SK-MEL-5 (cell line): Measurements from ENCODE around the gene PRR20B. TPM values are rescaled to one million over a fixed set of nuclear protein-coding genes. Genes with fewer than 3 reads are reported as not detected.
"Not testable (repeated sequence)": the region's sequence is repeated elsewhere in the genome, so short reads cannot be mapped to it uniquely, and the experiment has no call there.

Experiments used
- DNase-seq: peaks from one replicate; pipeline ENCODE4 v3.0.0-alpha.2; 2016; ENCODE audit warnings: low read depth, low spot score
- in situ Hi-C: cut with HindIII; loops from 2 replicates; pipeline ENCODE4 v1.10.0; 2016; ENCODE audit warnings: low sequenced_read_pairs, high pct_unique_total_duplicates, low pct_unique_long_range_greater_than_20kb
- polyA plus RNA-seq, 2 experiments: library from polyadenylated mRNA; depleted of rRNA; stranded (reverse); fragments of >200 nt; gene quantifications; 2 replicates each; pipeline ENCODE4 v1.2.3, GENCODE V29; 2015
- small RNA-seq, 2 experiments: library from RNA; depleted of rRNA; stranded (forward); fragments of <200 nt; gene quantifications; one replicate each; pipeline ENCODE3, GENCODE V24; 2014
- total RNA-seq: library from RNA; depleted of rRNA; stranded (reverse); fragments of >200 nt; shearing (Covaris generic); gene quantifications from 2 replicates; pipeline ENCODE4 v1.2.3, GENCODE V29; 2014; rRNA removed

The PRR20B gene
- total RNA-seq, result not detected in 2 replicates
- polyA plus RNA-seq (2015; cell fraction: cytosol; rRNA removed), result not detected in 2 replicates
- not detected in 2 replicates for polyA plus RNA-seq (2015; cell fraction: nucleus; rRNA removed)

- DNase-seq, in situ Hi-C loops: not testable (repeated sequence)
These were observed at the start of gene PRR20B for GRCh38 chr13:57147188-57147587. Gene PRR20B (plus strand): TSS chr13:57147488. CDS start chr13:57147875, 387 bp downstream.

GRCh38 chr13:57114945-57115344 is 32.3 kb upstream of the PRR20B start:
- in situ Hi-C loops, result no loop called here

DNA sequence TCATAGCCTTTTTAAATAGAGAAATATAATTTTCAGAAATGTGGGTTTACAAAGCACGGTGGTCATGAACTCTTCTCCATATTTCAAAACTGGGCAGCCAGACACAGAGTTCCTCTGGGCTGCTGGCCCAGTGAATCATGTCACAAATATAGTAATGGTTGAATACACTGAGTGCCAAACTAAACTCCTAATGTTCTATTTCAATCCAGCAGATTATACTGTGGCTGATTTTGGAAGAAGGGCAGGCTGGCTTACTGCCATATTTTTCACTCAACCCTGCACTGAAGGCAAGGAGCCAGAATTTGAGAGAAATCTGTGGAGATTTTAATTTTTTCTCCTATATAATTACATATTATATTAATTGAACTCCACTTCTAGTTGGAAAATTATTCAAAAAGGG is 23.6 kb upstream of the PRR20B start:
- in situ Hi-C loops, result no loop called here
- DNase-seq, result no peak

More at GRCh38 chr13:57114945-57115344, 32.3 kb upstream of the PRR20B start:
- DNase-seq, result no peak

- in situ Hi-C loops, result no loop called here
These were observed 18.4 kb upstream of the PRR20B start for GRCh38 chr13:57128909-57129308.

GRCh38 chr13:57136093-57136492 is 11.2 kb upstream of the PRR20B start:
- in situ Hi-C loops, result no loop called here
- DNase-seq, result no peak

More at GRCh38 chr13:57128909-57129308, 18.4 kb upstream of the PRR20B start:
- DNase-seq, result peak; percentile 79

DNA sequence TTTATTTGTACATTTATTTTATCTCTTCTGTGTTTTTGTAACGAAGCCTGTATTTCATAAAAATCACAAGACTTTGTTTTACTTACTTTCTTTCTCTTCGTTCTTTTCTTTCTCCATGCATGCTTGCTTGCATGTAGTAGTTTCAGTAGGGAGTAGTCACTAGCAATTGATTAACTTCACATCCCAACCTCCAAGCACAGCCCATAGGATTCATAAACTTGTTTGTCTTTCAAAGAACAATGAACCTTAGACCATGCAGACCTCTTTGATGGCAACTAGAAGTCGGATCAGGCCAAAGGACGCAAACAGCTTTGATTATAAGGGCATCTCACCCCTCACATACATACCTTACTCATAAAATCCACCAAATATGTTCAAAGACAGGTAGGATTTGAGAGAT is 9.7 kb upstream of the PRR20B start:
- in situ Hi-C loops, result no loop called here

DNA sequence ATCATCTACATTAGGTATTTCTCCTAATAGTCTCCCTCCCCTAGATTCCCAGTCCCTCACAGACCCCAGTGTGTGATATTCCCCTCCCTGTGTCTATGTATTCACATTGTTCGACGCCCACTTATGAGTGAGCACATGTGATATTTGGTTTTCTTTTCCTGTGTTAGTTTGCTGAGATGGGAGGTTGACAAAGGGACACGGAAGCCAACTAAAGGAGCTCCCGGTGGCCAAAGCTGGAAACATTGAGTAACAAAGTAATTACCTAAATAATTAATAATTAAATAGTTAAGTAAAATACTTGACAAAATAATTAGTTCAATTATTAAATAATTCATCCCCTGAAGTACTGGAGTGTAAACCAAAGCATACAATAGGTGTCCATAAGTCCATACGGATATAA is 8.3 kb upstream of the PRR20B start:
- no peak for DNase-seq
- in situ Hi-C loops, result no loop called here

More for the DNA sequence above, 9.7 kb upstream of the PRR20B start:
- no peak for DNase-seq

GRCh38 chr13:57139781-57140180 is 7.5 kb upstream of the PRR20B start:
- in situ Hi-C loops, DNase-seq: not testable (repeated sequence)

GRCh38 chr13:57140235-57140968 is 6.9 kb upstream of the PRR20B start, which contains the start of gene PRR20A:
Gene PRR20A (plus strand): TSS chr13:57140918. CDS start chr13:57141305, 387 bp downstream.
- DNase-seq, in situ Hi-C loops: not testable (repeated sequence)

DNA sequence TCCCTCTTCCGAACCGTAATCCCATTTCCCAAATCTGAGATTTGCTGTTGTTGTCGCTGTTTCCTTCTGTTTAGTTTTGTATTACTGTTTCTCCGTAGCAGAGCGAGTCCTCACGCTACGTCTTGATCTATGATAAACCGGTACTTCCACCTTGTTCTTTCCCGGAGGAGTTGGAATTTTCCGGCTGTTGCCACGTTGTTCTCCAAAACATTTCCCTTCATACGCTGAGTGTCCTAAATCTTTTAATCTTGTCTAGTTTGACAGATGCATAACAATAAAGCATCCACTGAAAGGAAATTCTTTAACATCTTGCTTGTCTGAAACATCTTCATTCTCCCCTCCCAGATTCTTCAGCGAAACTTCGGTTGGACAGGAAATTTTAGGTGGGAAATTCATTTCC is 818 bp downstream of the PRR20B start:
- in situ Hi-C loops, DNase-seq: not testable (repeated sequence)

DNA sequence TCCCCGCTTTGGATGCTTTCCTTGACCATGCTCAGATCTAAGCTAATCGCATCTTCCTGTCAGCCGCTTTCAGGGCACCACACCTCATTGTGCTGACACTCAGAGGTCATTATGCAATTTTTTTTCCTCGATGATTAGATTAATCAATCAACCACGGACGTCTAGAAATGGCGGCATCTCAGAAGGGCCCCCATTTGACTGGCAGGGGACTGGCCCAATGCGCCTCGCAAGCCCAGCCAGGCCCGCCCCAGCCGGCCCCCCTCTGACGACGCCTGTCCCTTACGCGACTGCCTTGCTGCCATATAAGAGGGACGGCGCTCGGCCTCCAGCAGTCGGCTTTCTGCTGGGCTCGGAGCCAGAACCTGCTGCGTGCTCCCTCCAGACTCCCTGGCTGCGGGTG is 6.5 kb downstream of the PRR20B start, which contains the start of gene PRR20C:
PRR20C (plus strand) TSS at position 301 of the 400 bp plus-strand sequence. CDS start 387 bp downstream, outside the sequence.
- in situ Hi-C loops, DNase-seq: not testable (repeated sequence)

GRCh38 chr13:57160332-57160731 is 13.0 kb downstream of the PRR20B start, which contains the start of gene PRR20D:
Gene PRR20D (plus strand): TSS chr13:57160632. CDS start chr13:57161019, 387 bp downstream.
- in situ Hi-C loops, DNase-seq: not testable (repeated sequence)

DNA sequence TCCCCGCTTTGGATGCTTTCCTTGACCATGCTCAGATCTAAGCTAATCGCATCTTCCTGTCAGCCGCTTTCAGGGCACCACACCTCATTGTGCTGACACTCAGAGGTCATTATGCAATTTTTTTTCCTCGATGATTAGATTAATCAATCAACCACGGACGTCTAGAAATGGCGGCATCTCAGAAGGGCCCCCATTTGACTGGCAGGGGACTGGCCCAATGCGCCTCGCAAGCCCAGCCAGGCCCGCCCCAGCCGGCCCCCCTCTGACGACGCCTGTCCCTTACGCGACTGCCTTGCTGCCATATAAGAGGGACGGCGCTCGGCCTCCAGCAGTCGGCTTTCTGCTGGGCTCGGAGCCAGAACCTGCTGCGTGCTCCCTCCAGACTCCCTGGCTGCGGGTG is 19.6 kb downstream of the PRR20B start, which contains the start of gene PRR20E:
PRR20E (plus strand) TSS at position 301 of the 400 bp plus-strand sequence. CDS start 387 bp downstream, outside the sequence.
- in situ Hi-C loops, DNase-seq: not testable (repeated sequence)

DNA sequence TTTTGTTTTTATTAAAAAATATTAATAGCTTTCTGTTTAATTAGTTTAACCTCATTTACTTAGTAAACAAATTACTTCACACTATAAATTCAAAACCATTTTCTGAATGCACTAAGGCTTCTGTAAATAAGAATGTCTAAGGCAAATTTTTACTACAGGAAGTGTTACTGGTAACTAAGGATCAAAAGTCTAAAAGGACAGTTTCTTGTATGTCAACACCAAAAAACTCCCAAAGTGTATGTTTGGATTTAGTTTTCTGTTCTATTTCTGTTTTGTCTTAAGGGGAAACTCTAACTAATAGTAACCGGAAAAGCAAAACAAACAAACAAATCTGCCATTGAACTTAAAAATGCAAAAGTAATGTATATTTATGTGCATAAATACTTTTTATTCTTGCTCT is 44.4 kb downstream of the PRR20B start:
- DNase-seq, result no peak
- in situ Hi-C loops, result no loop called here

Small RNA genes within 50 kb of the gene (small RNA-seq; reads per million reads assigned to genes)
- gene PRR20FP, result 0 reads per million in 2 experiments

Other genes starting within 250 kb of the PRR20B start
- not detected in 2 replicates for gene PRR20A, start 6.6 kb upstream of the PRR20B start, total RNA-seq
- not detected in 2 replicates for gene PRR20C, start 6.6 kb downstream of the PRR20B start, total RNA-seq
- gene PRR20D, start 13.1 kb downstream of the PRR20B start, total RNA-seq, result not detected in 2 replicates
- gene PRR20E, start 19.7 kb downstream of the PRR20B start, total RNA-seq, result not detected in 2 replicates